ENCODE data around the gene IQSEC1. TPM values are rescaled to one million over a fixed set of nuclear protein-coding genes. Genes with fewer than 3 reads are reported as not detected.

Gene IQSEC1
- total and polyA plus RNA-seq, 9 of the 15 experiments (the other 6 are each of a cell fraction or from before 2014, with no cell fraction given), result 0.56 to 39.0 (median 6.8) TPM

GRCh38 chr3:13047296-13048165 is 25.7 kb downstream of the IQSEC1 start (continued):
- peak in 1 of 2 experiments; percentile 25 for TF ChIP-seq E2F6 (IDR thresholded peaks at IDR 0.05; ENCODE audit: borderline replicate concordance in 1 of 2, extremely low read depth in 1 of 2, insufficient read depth in 1 of 2, insufficient read length in 1 of 2, low read depth in 1 of 2, low read length in 1 of 2, poor library complexity in 1 of 2, severe bottlenecking in 1 of 2)
- TF ChIP-seq NCOA1 (IDR thresholded peaks at IDR 0.05; ENCODE audit: low read depth), result no peak
- TF ChIP-seq, protein P1, sequence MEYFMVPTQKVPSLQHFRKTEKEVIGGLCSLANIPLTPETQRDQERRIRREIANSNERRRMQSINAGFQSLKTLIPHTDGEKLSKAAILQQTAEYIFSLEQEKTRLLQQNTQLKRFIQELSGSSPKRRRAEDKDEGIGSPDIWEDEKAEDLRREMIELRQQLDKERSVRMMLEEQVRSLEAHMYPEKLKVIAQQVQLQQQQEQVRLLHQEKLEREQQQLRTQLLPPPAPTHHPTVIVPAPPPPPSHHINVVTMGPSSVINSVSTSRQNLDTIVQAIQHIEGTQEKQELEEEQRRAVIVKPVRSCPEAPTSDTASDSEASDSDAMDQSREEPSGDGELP (CRISPR knock-in tag; IDR thresholded peaks at IDR 0.05; ENCODE audit: borderline replicate concordance), result peak; percentile 28; the same call in 1 of the 2 replicates
- TF ChIP-seq ZNF23 (CRISPR knock-in tag; IDR thresholded peaks at IDR 0.05), result no peak
- no peak for TF ChIP-seq PTTG1 (tag; IDR thresholded peaks at IDR 0.05; ENCODE audit: low read depth)
- no peak for TF ChIP-seq NONO (IDR thresholded peaks at IDR 0.05; ENCODE audit: low read depth in 2 of 2, low read length in 1 of 2)
- no peak for TF ChIP-seq MCM2 (IDR thresholded peaks at IDR 0.05; ENCODE audit: low read depth)
- no peak for TF ChIP-seq ZNF121 (CRISPR knock-in tag; conservative IDR thresholded peaks at IDR 0.05)
- TF ChIP-seq NR2C1 (IDR thresholded peaks at IDR 0.05), result no peak
- no peak for TF ChIP-seq NR2C1 (tag; IDR thresholded peaks at IDR 0.05)
- TF ChIP-seq, protein P2, sequence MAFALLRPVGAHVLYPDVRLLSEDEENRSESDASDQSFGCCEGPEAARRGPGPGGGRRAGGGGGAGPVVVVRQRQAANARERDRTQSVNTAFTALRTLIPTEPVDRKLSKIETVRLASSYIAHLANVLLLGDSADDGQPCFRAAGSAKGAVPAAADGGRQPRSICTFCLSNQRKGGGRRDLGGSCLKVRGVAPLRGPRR (CRISPR knock-in tag; IDR thresholded peaks at IDR 0.05), result no peak
- TF ChIP-seq ARID1B (IDR thresholded peaks at IDR 0.05), result no peak
- TF ChIP-seq MTA3 (IDR thresholded peaks at IDR 0.05; ENCODE audit: borderline replicate concordance), result no peak
- TF ChIP-seq PRMT5 (CRISPR knock-in tag; IDR thresholded peaks at IDR 0.05), result no peak
